Glomerular visceral epithelial cell (primary cell): Measurements from ENCODE around the gene DCANP1.

Experiments used
- DNase-seq: peaks from one replicate; pipeline ENCODE4 v3.0.0-alpha.2; 2016; ENCODE audit errors: extremely low spot score

DCANP1 gene

DNA sequence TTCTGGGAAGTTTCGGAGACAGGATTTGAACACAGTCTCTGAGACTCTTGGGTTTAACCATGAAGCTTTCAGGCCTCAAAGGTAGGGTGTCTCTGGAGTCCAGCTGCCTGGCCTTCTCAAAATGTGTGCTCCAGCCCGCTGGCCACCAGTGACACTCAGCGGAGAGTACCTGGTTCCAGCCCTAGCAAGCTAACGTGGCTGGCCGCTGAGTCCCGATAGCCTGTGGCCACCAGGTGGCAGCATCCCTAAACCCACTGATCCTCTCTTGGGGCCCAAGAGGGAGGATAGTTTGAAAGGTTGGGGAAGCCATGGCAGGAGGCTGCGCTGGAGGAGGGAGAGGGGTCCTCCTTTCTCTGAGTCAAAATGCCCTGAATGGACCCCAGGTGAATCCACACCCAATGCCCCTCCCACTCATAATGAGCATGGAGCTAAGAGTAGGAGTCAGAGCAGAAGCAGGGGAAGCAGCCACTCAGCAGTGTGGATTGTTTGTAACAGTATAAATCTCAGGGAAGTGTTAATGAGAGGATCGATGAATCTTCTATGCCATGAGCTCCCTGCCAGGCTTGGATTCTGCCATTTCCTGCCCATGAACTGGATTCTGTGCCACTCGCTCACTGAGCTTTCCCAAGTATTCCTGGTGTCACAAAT is 10.4 kb upstream of the DCANP1 start:
- DNase-seq = peak; percentile 56

GRCh38 chr5:135456238-135457099 is 9.3 kb upstream of the DCANP1 start:
- DNase-seq = peak; percentile 17

- DNase-seq = no peak
These were observed 8.7 kb upstream of the DCANP1 start for GRCh38 chr5:135455876-135456237.

- DNase-seq = no peak
These were observed 7.8 kb upstream of the DCANP1 start for GRCh38 chr5:135454946-135455345.

GRCh38 chr5:135453613-135454012 is 6.5 kb upstream of the DCANP1 start:
- no peak for DNase-seq

GRCh38 chr5:135452321-135453030 is 5.3 kb upstream of the DCANP1 start, which contains the start of gene TIFAB:
TSS of gene TIFAB (minus strand) at chr5:135452351. CDS start at chr5:135449939, 2,412 bp downstream.
- no peak for DNase-seq

DNA sequence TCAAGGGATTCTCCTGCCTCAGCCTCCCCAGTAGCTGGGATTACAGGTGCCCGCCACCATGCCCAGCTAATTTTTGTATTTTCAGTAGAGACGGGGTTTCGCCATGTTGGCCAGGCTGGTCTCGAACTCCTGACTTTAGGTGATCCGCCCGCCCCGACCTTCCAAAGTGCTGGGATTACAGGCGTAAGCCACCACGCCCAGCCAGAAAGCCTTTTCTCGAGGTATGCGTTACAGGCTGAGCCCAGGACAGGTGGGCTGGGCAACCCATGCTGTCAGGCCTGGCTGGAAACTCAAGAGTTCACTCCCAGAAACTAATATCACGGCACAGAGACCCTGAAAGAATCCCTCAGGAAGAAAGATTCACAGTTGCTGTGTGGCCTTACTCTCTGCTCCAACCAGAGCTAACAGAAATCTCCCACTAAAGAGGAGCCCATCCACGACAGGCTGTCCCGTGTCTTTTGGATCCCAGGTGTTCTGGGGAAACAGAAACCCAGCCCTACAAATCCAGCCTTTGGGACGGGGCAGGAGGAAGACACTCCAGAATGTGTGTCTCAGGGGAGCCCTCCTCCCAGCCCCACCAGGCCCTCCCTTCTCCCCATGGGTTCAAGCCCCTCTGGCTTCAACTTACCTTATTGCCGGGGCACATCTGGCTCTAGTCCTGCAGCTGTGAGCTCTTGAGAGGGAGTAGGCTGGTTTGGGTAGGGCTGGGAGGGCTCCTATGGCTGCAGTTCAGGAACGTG is 4.6 kb upstream of the DCANP1 start:
- DNase-seq = no peak

DNA sequence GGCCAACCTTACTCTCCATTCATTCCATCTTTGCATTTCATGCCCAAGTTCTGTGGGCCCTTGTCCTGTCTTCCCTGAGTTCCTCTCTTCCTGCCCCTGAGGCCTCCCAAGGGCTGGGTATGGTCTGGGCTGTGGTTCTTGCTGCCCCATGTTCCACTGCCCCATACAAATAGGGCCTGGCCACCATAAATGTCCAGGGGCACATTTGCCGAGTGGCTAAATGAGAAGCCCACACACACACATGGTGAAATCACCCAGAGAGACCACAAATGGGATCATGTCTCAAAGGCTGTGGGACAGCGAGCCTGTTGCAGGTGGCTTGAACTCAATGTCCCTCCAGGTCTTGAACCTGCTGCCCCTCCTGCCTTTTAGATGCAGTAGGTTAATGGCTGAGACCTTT is 3.8 kb upstream of the DCANP1 start:
- no peak for DNase-seq

DNA sequence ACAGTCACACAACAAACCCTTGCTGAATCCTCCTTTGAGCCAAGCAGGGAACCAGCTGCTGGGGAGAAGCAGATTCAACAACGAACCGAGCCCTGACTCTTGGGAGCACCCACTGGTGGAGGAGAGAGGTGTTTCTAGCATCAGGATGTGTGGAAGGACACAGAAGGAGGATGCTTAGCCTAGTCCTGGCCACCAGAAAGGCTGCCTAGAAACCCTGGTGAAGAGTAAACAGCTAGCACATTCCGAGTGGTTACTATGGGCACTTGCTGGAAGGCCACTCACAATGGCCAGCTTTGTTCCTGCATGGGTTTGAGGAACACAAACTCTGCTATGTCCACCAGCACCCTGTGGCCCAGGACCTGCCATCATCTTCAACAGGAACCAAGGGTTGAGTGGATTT is 3.2 kb upstream of the DCANP1 start:
- no peak for DNase-seq

DNA sequence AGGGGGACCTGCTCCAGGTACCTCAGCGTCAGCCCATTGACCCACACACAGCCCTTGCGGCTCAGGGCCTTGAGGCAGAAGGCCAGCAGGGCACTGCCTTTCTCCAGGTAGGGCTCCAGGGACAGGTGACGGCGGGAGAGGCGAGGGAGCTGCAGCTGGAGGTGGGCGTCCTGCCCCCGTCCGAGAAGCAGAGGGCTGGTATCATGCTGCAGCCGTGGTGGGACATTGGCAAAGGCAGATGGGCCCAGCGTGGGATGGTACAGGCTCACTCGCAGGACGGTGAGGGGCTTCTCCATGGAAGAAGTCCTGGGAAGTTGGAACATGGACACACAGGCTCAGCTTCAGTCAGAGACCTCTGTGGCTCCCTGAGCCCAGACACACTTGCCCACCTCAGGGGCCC is 2.5 kb upstream of the DCANP1 start:
- no peak for DNase-seq

- no peak for DNase-seq
These were observed 1.8 kb upstream of the DCANP1 start for GRCh38 chr5:135448791-135449507.

- no peak for DNase-seq
These were observed 1.1 kb upstream of the DCANP1 start for GRCh38 chr5:135448071-135448739.

DNA sequence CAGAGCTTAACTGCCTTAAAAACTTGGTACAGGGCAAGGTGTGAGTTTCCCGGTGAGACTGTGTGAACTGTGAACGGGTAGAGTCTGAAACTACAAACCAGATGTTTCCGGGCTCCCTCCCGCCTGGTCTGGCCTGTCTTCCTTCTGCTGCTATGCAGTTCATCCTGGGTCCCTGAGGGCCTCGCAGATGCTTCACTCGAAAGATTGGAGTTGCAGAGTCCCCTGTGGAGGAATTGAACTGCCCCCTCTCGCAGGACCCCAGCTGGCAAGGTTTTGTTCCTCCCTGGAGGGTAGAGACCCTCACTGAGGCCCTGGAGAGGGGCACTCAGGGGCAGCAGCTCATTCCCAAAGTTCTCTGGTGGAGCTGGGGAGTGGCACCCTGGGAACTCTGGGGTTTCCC is 533 bp downstream of the DCANP1 start:
- no peak for DNase-seq

- no peak for DNase-seq
These were observed 942 bp downstream of the DCANP1 start for GRCh38 chr5:135446206-135446605.

- DNase-seq = no peak
These were observed 1.7 kb downstream of the DCANP1 start for GRCh38 chr5:135445306-135445985.

DNA sequence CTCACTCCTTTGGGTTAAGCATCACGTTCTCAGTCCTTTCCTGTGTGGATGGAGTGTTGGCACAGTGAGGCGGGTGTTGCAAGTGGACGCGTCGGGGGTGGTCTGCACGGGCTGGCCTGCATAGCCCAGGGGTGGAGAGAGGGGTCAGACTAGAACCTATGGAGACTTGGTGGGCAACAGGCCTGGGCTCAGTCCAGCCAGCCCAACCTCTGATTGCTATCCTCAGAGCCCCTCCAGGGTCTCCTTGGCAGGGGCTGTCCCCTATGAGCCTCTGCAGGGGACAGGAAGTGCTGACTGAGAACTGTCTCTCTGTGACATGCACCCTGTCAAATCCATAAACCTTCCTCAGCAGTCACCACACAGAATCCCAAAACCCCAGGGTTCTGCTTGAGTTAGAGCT is 2.3 kb downstream of the DCANP1 start:
- DNase-seq = no peak

GRCh38 chr5:135444360-135444759 is 2.8 kb downstream of the DCANP1 start:
- DNase-seq = no peak

- no peak for DNase-seq
These were observed 3.8 kb downstream of the DCANP1 start for GRCh38 chr5:135443161-135443960.

GRCh38 chr5:135442431-135443160 is 4.6 kb downstream of the DCANP1 start:
- DNase-seq = no peak
